Measurements from ENCODE around the gene EARS2. TPM values are rescaled to one million over a fixed set of nuclear protein-coding genes. Genes with fewer than 3 reads are reported as not detected.
A peak's percentile ranks its signal among the peaks of the same experiment; 100 is the strongest.

Gene EARS2
- total RNA-seq, 2 experiments from 2014 or later = 16.3 to 16.4 TPM

DNA sequence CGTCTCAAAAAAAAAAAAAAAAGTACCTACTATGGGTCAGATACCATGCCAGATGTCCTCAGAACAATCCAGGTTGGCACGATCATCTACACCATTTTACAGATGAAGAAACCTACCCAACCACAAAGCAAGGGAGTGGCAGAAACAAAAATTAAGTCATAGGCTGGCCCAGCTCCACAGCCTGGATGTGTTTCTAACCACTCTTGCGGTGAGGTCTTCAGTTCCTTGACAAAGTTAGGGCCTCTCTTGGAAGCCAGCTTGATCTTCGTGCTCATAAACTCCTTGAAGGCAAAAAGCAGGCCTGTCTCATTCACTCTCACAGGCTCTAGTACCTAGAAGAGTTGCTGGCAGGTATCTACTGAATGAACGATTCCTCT lies 53.1 kb downstream of the EARS2 start:
- Mint-ChIP-seq H3K4me3 (peak overlapping the region; percentile 18), H3K4me1 (ENCODE audit: low read depth) (peaks cover 66% of the 10 kb centered on the region), H3K36me3 (ENCODE audit: low read depth) (peaks cover 30% of the 10 kb centered on the region), H3K9me3 (ENCODE audit: insufficient read depth) (no peaks in the 10 kb centered on the region), H3K27me3 (ENCODE audit: low read depth) (no peaks in the 10 kb centered on the region), H3K27ac (peak overlapping the region; percentile 43)
- ATAC-seq (no peak), DNase-seq (no peak)
- POLR2A ChIA-PET = interaction anchor here (1.0 to 1.5 kb wide), 3 partner anchors 10 to 53 kb away, joined by 3 to 5 read pairs (median 4); partner anchors contain the start of genes EARS2 and UBFD1
- CTCF ChIA-PET = interaction anchor here (0.5 to 3.4 kb wide), 8 partner anchors 9 to 101 kb away, joined by 3 to 21 read pairs (median 4); partner anchors contain the start of genes EARS2 and UBFD1

- ChIA-PET CTCF (no interaction called here), POLR2A (no interaction called here)
- Mint-ChIP-seq H3K4me1 (ENCODE audit: low read depth) (peaks cover 63% of the 10 kb centered on the region), H3K36me3 (ENCODE audit: low read depth) (peaks cover 20% of the 10 kb centered on the region), H3K4me3 (no peak overlapping the region), H3K27ac (no peak overlapping the region), H3K9me3 (ENCODE audit: insufficient read depth) (no peaks in the 10 kb centered on the region), H3K27me3 (ENCODE audit: low read depth) (no peaks in the 10 kb centered on the region)
- ATAC-seq = no peak
- DNase-seq = no peak
These were observed 54.7 kb downstream of the EARS2 start for GRCh38 chr16:23502466-23502865.

DNA sequence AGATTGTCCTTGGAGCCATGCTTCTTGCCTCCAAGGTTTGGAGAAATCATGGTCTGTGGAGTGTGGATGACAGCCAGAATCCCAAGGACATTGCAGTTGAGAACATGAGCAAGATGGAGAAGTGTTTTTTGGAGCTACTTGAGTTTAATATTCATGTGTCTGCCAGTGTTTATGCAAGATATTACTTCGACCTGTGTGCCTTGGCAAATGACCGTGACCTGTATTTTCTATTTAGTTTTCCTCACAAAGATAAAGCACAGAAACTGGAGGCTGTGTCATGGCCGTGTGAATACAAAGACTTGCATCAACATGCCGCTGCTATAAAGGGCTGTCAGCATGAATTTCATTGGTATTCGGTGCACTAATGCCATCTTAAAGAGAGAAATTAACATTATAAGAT lies 55.9 kb downstream of the EARS2 start:
- DNase-seq (no peak), ATAC-seq (no peak)
- ChIA-PET POLR2A (no interaction called here), CTCF (interaction anchor here (0.6 kb wide), 1 partner anchor 10 kb away, joined by 3 read pairs; no protein-coding TSS in a partner anchor)
- Mint-ChIP-seq H3K36me3 (ENCODE audit: low read depth) (peaks cover 15% of the 10 kb centered on the region), H3K27me3 (ENCODE audit: low read depth) (no peaks in the 10 kb centered on the region), H3K4me3 (no peak overlapping the region), H3K9me3 (ENCODE audit: insufficient read depth) (no peaks in the 10 kb centered on the region), H3K4me1 (ENCODE audit: low read depth) (peaks cover 64% of the 10 kb centered on the region), H3K27ac (no peak overlapping the region)

DNA sequence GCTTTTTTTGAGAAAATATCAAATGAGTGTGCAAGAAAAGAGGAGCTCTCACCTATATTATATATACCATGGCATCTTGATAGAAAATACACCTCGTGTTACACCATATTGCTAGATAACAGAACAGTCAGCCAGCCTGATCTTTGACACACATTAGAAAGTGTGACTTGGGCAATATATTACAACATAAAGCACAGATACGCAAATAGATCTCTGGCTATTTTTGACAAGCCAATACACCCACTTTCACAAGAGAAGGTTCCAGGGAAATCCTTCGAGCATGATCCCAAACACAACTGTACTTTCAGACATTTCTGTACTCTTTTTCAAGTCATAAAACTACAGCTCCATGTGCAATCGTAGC lies 56.3 kb downstream of the EARS2 start:
- POLR2A ChIA-PET = no interaction called here
- ATAC-seq = no peak
- Mint-ChIP-seq H3K4me3 (no peak overlapping the region), H3K4me1 (ENCODE audit: low read depth) (peaks cover 61% of the 10 kb centered on the region), H3K27ac (no peak overlapping the region), H3K27me3 (ENCODE audit: low read depth) (no peaks in the 10 kb centered on the region), H3K36me3 (ENCODE audit: low read depth) (peaks cover 12% of the 10 kb centered on the region), H3K9me3 (ENCODE audit: insufficient read depth) (no peaks in the 10 kb centered on the region)
- no peak for DNase-seq
- CTCF ChIA-PET = interaction anchor here (0.6 kb wide), 1 partner anchor 10 kb away, joined by 3 read pairs; no protein-coding TSS in a partner anchor

DNA sequence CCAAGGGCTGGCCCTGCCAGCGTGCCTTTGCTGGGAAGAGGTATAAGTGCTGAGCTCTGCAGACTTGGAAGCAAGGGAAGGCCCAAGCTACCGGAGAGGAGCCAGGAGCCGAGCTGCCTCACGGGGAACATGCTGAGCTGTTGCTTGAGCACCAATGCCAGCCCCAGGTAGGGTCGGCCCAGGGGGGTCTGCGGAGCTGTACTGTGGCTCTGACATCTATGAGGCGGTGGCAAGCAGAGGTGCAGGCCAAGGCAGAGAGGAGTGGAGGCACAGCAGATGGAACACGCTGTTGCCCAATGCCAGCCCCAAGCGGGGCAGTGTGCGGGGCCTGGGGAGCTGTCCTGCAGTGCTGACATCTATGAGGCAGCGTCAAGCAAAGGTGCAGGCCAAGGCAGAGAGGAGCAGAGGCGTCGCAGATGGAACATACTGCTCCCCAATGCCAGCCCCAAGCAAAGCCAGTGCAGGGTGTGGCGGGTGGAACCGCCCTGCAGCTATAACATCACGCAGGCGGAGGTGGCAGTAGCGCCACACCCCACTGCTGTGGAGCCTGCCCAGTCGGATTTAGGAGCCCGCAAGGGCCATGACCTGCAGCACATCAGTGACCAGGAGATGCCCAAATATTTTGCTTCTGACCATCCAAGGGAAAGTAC lies 56.8 kb downstream of the EARS2 start:
- no peak overlapping the region for H3K4me3 Mint-ChIP-seq
- peaks cover 15% of the 10 kb centered on the region for H3K36me3 Mint-ChIP-seq (ENCODE audit: low read depth)

DNA sequence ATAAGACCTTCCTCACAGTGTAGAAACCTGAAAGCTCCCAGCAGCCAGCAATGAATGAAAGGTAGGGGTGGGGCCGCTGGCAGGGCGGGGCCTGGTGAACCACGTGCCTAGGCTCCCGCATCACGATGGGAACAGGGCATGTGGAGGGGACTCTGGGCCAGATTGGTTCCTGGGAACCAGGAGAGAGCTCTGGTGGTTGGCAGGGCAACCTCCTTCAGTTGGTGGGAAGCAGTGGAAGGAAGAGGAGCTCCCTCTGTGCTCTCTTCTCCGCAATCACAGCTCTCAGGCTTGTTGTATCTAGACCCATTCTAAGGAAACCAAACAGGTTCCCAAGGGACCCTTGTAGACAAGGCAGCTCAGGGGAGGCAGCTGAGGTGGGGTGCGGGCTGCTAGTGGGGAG lies 57.3 kb downstream of the EARS2 start:
- ATAC-seq (no peak), DNase-seq (no peak)
- ChIA-PET CTCF (no interaction called here), POLR2A (no interaction called here)
- Mint-ChIP-seq H3K27me3 (ENCODE audit: low read depth) (no peaks in the 10 kb centered on the region), H3K9me3 (ENCODE audit: insufficient read depth) (no peaks in the 10 kb centered on the region), H3K4me1 (ENCODE audit: low read depth) (peaks cover 52% of the 10 kb centered on the region), H3K36me3 (ENCODE audit: low read depth) (peaks cover 19% of the 10 kb centered on the region), H3K4me3 (no peak overlapping the region), H3K27ac (no peak overlapping the region)

More for the DNA sequence above, 56.8 kb downstream of the EARS2 start:
- ChIA-PET POLR2A (no interaction called here), CTCF (interaction anchor here (0.5 to 0.6 kb wide), 2 partner anchors 9 to 1487 kb away, joined by 3 read pairs; no protein-coding TSS in a partner anchor)
- Mint-ChIP-seq H3K9me3 (ENCODE audit: insufficient read depth) (no peaks in the 10 kb centered on the region), H3K4me1 (ENCODE audit: low read depth) (peaks cover 57% of the 10 kb centered on the region), H3K27ac (no peak overlapping the region), H3K27me3 (ENCODE audit: low read depth) (no peaks in the 10 kb centered on the region)
- DNase-seq = no peak
- no peak for ATAC-seq

- Mint-ChIP-seq H3K36me3 (ENCODE audit: low read depth) (peaks cover 26% of the 10 kb centered on the region), H3K27me3 (ENCODE audit: low read depth) (no peaks in the 10 kb centered on the region), H3K27ac (no peak overlapping the region), H3K4me1 (ENCODE audit: low read depth) (peaks cover 42% of the 10 kb centered on the region), H3K9me3 (ENCODE audit: insufficient read depth) (no peaks in the 10 kb centered on the region), H3K4me3 (no peak overlapping the region)
- ATAC-seq (no peak), DNase-seq (no peak)
- POLR2A ChIA-PET = no interaction called here
- CTCF ChIA-PET = interaction anchor here (1.4 kb wide), 1 partner anchor 63 kb away, joined by 4 read pairs; no protein-coding TSS in a partner anchor
These were observed 58.3 kb downstream of the EARS2 start for GRCh38 chr16:23498863-23499262.

DNA sequence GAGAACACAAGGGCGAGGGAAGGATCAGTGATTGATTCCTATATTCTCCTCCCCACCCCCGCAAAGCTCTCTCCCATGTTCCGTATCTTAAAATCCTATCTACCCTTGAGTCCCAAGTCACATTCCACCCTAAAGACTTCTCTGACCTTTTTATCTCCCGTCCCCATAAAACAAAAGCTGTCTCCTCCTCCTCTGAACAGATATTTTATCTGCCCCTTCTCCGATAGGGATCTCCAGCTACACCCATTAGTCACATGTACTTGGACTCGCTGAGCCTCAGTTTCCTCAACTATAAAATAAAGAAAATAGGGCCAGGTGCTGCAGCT lies 59.6 kb downstream of the EARS2 start:
- ChIA-PET CTCF (no interaction called here), POLR2A (interaction anchor here (0.6 kb wide), 1 partner anchor 13 kb away, joined by 3 read pairs; the partner anchor contains the start of gene GGA2)
- Mint-ChIP-seq H3K4me3 (no peak overlapping the region), H3K27ac (peak overlapping the region; percentile 31), H3K36me3 (ENCODE audit: low read depth) (peaks cover 26% of the 10 kb centered on the region), H3K9me3 (ENCODE audit: insufficient read depth) (no peaks in the 10 kb centered on the region), H3K4me1 (ENCODE audit: low read depth) (peaks cover 31% of the 10 kb centered on the region), H3K27me3 (ENCODE audit: low read depth) (no peaks in the 10 kb centered on the region)
- no peak for DNase-seq
- ATAC-seq = no peak

- Mint-ChIP-seq H3K27me3 (ENCODE audit: low read depth) (no peaks in the 10 kb centered on the region), H3K36me3 (ENCODE audit: low read depth) (peaks cover 26% of the 10 kb centered on the region), H3K4me1 (ENCODE audit: low read depth) (peaks cover 27% of the 10 kb centered on the region), H3K4me3 (no peak overlapping the region), H3K27ac (peak overlapping the region; percentile 31), H3K9me3 (ENCODE audit: insufficient read depth) (no peaks in the 10 kb centered on the region)
- DNase-seq (no peak), ATAC-seq (no peak)
- CTCF ChIA-PET = no interaction called here
- POLR2A ChIA-PET = interaction anchor here (0.6 kb wide), 2 partner anchors 14 to 557 kb away, joined by 3 read pairs; partner anchors contain the start of gene GGA2
These were observed 60.2 kb downstream of the EARS2 start for GRCh38 chr16:23496821-23497542.

DNA sequence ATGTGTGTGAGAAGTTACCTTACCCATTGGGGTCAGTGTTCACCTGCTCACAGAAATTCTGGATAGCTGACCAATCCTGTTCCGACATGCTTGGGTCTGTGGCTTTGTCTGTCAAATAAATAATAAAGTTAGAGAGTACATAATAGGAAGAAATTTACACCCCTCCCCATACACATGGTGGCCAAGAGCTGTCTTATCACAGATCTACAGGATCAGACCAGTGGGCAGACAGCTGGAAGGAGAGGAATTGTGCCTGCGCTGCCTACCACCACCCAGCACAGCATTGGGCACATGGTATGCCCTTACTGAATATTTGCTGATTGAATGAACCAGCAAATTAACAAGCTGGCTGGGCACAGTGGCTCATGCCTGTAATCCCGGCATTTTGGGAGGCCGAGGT lies 61.5 kb downstream of the EARS2 start:
- POLR2A ChIA-PET = no interaction called here
- peaks cover 36% of the 10 kb centered on the region for H3K36me3 Mint-ChIP-seq (ENCODE audit: low read depth)
- no peak overlapping the region for H3K4me3 Mint-ChIP-seq
- H3K9me3 Mint-ChIP-seq (ENCODE audit: insufficient read depth) = no peaks in the 10 kb centered on the region
- DNase-seq (no peak), ATAC-seq (no peak)
- H3K27me3 Mint-ChIP-seq (ENCODE audit: low read depth) = no peaks in the 10 kb centered on the region
- peak overlapping the region; percentile 52 for H3K27ac Mint-ChIP-seq
- H3K4me1 Mint-ChIP-seq (ENCODE audit: low read depth) = peaks cover 23% of the 10 kb centered on the region
- CTCF ChIA-PET = interaction anchor here (1.0 to 1.3 kb wide), 2 partner anchors 9 to 60 kb away, joined by 4 read pairs; no protein-coding TSS in a partner anchor

DNA sequence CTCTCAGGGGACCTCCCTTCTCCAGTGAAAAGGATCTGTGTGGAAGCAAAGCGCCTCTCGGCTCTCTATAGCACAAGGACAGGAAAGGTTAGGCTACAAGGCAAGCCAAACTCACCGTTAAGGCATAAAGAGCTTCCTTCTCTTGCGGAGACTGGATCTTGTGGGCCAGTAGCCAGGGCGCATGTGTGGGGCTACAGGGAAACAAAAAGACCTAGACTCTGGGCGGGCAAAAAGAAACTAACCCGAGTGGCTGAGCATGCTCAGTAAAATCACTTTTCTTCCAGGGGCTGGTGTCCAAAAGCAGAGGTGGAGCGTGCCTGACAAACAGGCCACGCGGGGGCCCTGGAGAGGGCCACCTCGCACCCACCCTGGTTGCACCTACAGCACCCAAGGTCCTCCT lies 63.0 kb downstream of the EARS2 start:
- ChIA-PET CTCF (no interaction called here), POLR2A (no interaction called here)
- DNase-seq = no peak
- H3K9me3 Mint-ChIP-seq (ENCODE audit: insufficient read depth) = no peaks in the 10 kb centered on the region
- H3K4me1 Mint-ChIP-seq (ENCODE audit: low read depth) = peaks cover 19% of the 10 kb centered on the region
- ATAC-seq = no peak
- H3K27ac Mint-ChIP-seq = no peak overlapping the region
- peaks cover 47% of the 10 kb centered on the region for H3K36me3 Mint-ChIP-seq (ENCODE audit: low read depth)
- H3K4me3 Mint-ChIP-seq = no peak overlapping the region
- H3K27me3 Mint-ChIP-seq (ENCODE audit: low read depth) = no peaks in the 10 kb centered on the region
